ENCODE data around the gene STOML1.

DNA sequence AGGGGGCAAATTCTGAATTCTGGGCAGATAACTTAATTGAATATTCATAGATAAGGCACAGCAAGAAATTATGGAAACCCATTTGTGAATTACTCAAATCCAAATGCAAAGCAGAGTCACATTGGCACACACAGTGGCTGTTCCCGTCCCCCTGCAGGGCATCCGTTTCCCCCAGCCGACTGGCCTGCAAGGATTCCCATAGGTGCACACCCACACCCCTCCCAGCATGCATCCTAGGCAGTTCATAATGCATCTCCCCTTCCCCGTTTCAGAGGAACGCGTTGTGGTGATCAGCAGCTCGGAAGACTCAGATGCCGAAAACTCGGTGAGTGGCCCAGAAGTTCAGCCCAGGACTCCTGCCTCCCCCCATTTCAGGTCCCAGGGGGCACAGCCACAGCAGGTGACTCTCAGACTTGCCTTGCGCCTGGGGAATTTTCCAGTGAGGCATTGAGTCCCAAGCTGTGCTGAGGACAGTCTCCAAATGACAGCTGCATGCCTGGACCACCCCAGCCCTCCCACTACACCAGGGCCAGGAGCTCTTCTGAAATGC lies 42.2 kb upstream of the STOML1 start:
- TF ChIP-seq, protein P1, sequence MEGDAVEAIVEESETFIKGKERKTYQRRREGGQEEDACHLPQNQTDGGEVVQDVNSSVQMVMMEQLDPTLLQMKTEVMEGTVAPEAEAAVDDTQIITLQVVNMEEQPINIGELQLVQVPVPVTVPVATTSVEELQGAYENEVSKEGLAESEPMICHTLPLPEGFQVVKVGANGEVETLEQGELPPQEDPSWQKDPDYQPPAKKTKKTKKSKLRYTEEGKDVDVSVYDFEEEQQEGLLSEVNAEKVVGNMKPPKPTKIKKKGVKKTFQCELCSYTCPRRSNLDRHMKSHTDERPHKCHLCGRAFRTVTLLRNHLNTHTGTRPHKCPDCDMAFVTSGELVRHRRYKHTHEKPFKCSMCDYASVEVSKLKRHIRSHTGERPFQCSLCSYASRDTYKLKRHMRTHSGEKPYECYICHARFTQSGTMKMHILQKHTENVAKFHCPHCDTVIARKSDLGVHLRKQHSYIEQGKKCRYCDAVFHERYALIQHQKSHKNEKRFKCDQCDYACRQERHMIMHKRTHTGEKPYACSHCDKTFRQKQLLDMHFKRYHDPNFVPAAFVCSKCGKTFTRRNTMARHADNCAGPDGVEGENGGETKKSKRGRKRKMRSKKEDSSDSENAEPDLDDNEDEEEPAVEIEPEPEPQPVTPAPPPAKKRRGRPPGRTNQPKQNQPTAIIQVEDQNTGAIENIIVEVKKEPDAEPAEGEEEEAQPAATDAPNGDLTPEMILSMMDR (IDR thresholded peaks at IDR 0.05), result no peak
- no peak for TF ChIP-seq EP300 (IDR thresholded peaks at IDR 0.05)
- no peak for TF ChIP-seq POLR2A (IDR thresholded peaks at IDR 0.05)

Data from gastroesophageal sphincter (tissue), 3 donors.